Activated B cell treated with CpG ODN at 0.5 μM for 24 hours (primary cell): ENCODE measurements around the gene SRSF12. TPM values are rescaled to one million over a fixed set of nuclear protein-coding genes. Genes with fewer than 3 reads are reported as not detected.

Experiments
- ATAC-seq: fragments of 200-7000 bp; cut with Tn5 transposase; one replicate; pipeline ENCODE4 v1.10.0; 2021; ENCODE audit warnings: low read depth, mild to moderate bottlenecking, moderate library complexity
- CTCF ChIA-PET: fragments of 350-600 bp; sonication (Branson Sonifier 250); formaldehyde crosslinking; loops from one replicate; lab custom pipeline; 2021; ENCODE audit warnings: antibody characterized with exemption; lab: Charles Lee
- POLR2A ChIA-PET: fragments of 350-600 bp; sonication (Branson Sonifier 250); formaldehyde crosslinking; loops from one replicate; lab custom pipeline; 2021; ENCODE audit warnings: antibody characterized with exemption; lab: Charles Lee
- DNase-seq: peaks from one replicate; pipeline ENCODE4 v3.0.0; 2022
- H3K27ac Mint-ChIP-seq: one replicate; pipeline ENCODE4 v1.8.0; 2020; ENCODE audit warnings: mixed read lengths
- H3K27me3 Mint-ChIP-seq: one replicate; pipeline ENCODE4 v1.8.0; 2021; ENCODE audit warnings: mixed read lengths
- H3K36me3 Mint-ChIP-seq: one replicate; pipeline ENCODE4 v1.8.0; 2021; ENCODE audit warnings: low read depth, mixed read lengths
- H3K4me1 Mint-ChIP-seq: one replicate; pipeline ENCODE4 v1.8.0; 2021; ENCODE audit warnings: mixed read lengths
- H3K4me3 Mint-ChIP-seq: one replicate; pipeline ENCODE4 v1.8.0; 2020; ENCODE audit warnings: mild to moderate bottlenecking, mixed read lengths
- H3K9me3 Mint-ChIP-seq: one replicate; pipeline ENCODE4 v1.8.0; 2020; ENCODE audit warnings: mixed read lengths
- intact Hi-C: fragments of 100-400 bp; cut with micrococcal nuclease; formaldehyde crosslinking; loops from one replicate; pipeline ENCODE4 v1.15.1; 2024
- total RNA-seq: library from RNA; stranded (reverse); gene quantifications from 2 replicates; pipeline ENCODE4 v1.2.3, GENCODE V29; 2022
- TF ChIP-seq, protein P1 (sequence below): fragments of 200-600 bp; IDR thresholded peaks from one replicate; pipeline ENCODE4 v1.8.0; 2022; ENCODE audit warnings: antibody characterized with exemption, mild to moderate bottlenecking

Gene SRSF12
- total RNA-seq, 1 donor from 2014 or later = not detected

- DNase-seq (no peak), ATAC-seq (no peak)
- Mint-ChIP-seq H3K4me1 (peaks cover 3% of the 10 kb centered on the region), H3K36me3 (no peaks in the 10 kb centered on the region), H3K27ac (no peak overlapping the region), H3K9me3 (no peaks in the 10 kb centered on the region), H3K4me3 (no peak overlapping the region), H3K27me3 (peaks cover 11% of the 10 kb centered on the region)
- CTCF ChIA-PET = no interaction called here
- POLR2A ChIA-PET = no interaction called here
- intact Hi-C loops = no loop called here
- TF ChIP-seq, protein P1, sequence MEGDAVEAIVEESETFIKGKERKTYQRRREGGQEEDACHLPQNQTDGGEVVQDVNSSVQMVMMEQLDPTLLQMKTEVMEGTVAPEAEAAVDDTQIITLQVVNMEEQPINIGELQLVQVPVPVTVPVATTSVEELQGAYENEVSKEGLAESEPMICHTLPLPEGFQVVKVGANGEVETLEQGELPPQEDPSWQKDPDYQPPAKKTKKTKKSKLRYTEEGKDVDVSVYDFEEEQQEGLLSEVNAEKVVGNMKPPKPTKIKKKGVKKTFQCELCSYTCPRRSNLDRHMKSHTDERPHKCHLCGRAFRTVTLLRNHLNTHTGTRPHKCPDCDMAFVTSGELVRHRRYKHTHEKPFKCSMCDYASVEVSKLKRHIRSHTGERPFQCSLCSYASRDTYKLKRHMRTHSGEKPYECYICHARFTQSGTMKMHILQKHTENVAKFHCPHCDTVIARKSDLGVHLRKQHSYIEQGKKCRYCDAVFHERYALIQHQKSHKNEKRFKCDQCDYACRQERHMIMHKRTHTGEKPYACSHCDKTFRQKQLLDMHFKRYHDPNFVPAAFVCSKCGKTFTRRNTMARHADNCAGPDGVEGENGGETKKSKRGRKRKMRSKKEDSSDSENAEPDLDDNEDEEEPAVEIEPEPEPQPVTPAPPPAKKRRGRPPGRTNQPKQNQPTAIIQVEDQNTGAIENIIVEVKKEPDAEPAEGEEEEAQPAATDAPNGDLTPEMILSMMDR = no peak
Observed at GRCh38 chr6:89111933-89112332, 5.9 kb downstream of the SRSF12 start.

DNA sequence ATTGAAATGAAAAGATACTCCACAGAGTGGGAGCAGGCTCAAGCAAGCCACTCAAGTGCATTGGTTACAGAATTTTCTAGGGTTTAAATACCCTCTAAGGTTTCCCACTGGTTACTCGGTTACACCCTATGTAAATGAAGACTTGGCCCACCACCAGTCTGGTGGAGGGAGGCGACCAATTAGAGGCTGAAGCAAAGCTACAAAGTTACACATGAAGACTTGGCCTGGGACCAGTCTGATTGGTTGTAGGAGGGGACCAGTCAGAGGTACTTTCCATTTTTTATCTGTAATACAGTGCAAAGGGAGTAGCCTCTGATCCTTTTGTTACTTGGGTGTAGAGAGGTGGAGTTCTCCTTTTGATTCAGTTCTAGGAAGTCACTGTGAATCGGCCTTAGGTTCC, 7.6 kb downstream of the SRSF12 start:
- Mint-ChIP-seq H3K4me3 (no peak overlapping the region), H3K9me3 (no peaks in the 10 kb centered on the region), H3K36me3 (peaks cover 1% of the 10 kb centered on the region), H3K4me1 (no peaks in the 10 kb centered on the region), H3K27ac (no peak overlapping the region), H3K27me3 (no peaks in the 10 kb centered on the region)
- ATAC-seq (no peak), DNase-seq (no peak)
- intact Hi-C loops = no loop called here
- TF ChIP-seq, protein P1 = no peak
- ChIA-PET POLR2A (no interaction called here), CTCF (interaction anchor here (0.5 to 1.2 kb wide), 2 partner anchors 16 to 128 kb away, joined by 3 read pairs; no protein-coding TSS in a partner anchor)

DNA sequence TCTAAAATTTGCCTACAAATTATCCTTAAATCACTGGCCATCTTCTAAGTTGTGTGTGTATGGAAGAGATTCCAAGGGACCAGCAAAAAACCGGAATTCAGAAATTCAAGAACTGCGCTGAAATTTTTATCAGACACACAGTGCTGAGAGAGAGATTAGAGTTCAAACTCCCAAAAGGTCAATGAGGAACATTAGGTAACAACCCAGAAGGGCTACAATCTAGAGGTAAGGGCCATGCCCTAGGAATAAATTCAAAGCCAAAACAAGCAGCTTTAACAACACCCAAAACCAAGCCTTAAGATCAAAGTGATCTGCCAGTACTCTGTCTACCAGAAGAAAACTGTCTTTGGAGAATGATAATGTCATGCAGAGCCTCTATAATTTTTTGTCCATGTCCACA, 17.8 kb downstream of the SRSF12 start:
- Mint-ChIP-seq H3K4me1 (no peaks in the 10 kb centered on the region), H3K36me3 (peaks cover 1% of the 10 kb centered on the region), H3K4me3 (no peak overlapping the region), H3K9me3 (no peaks in the 10 kb centered on the region), H3K27me3 (no peaks in the 10 kb centered on the region), H3K27ac (no peak overlapping the region)
- ATAC-seq (no peak), DNase-seq (no peak)
- TF ChIP-seq, protein P1 = no peak
- ChIA-PET POLR2A (interaction anchor here (0.6 kb wide), 1 partner anchor 21 kb away, joined by 4 read pairs; no protein-coding TSS in a partner anchor), CTCF (interaction anchor here (0.7 kb wide), 1 partner anchor 23 kb away, joined by 3 read pairs; no protein-coding TSS in a partner anchor)
- intact Hi-C loops = no loop called here

GRCh38 chr6:89098461-89098860, 19.4 kb downstream of the SRSF12 start:
- ChIA-PET CTCF (interaction anchor here (0.8 kb wide), 1 partner anchor 274 kb away, joined by 3 read pairs; no protein-coding TSS in a partner anchor), POLR2A (interaction anchor here (2.3 kb wide), 1 partner anchor 18 kb away, joined by 7 read pairs; the partner anchor contains the start of gene PNRC1)
- H3K36me3 Mint-ChIP-seq = no peaks in the 10 kb centered on the region
- no peaks in the 10 kb centered on the region for H3K9me3 Mint-ChIP-seq
- TF ChIP-seq, protein P1 = no peak
- DNase-seq (no peak), ATAC-seq (no peak)
- intact Hi-C loops = no loop called here
- no peaks in the 10 kb centered on the region for H3K27me3 Mint-ChIP-seq
- no peaks in the 10 kb centered on the region for H3K4me1 Mint-ChIP-seq
- H3K27ac Mint-ChIP-seq = no peak overlapping the region
- H3K4me3 Mint-ChIP-seq = no peak overlapping the region

GRCh38 chr6:89087881-89088280, 30.0 kb downstream of the SRSF12 start:
- Mint-ChIP-seq H3K27me3 (no peaks in the 10 kb centered on the region), H3K9me3 (no peaks in the 10 kb centered on the region), H3K4me3 (no peak overlapping the region), H3K4me1 (peaks cover 55% of the 10 kb centered on the region), H3K27ac (no peak overlapping the region), H3K36me3 (peaks cover 38% of the 10 kb centered on the region)
- DNase-seq (no peak), ATAC-seq (no peak)
- ChIA-PET CTCF (interaction anchor here (0.6 kb wide), 1 partner anchor 12 kb away, joined by 3 read pairs; no protein-coding TSS in a partner anchor), POLR2A (interaction anchor here (10.7 kb wide), 1 partner anchor 58 kb away, joined by 158 read pairs; the partner anchor contains the start of gene PM20D2)
- intact Hi-C loops = loop anchor here (10.0 kb wide), 1 partner anchor 1197 kb away; no protein-coding TSS in a partner anchor
- TF ChIP-seq, protein P1 = no peak
